NCI-H187 treated with DMSO at 0.1 percent for 48 hours (cell line): ENCODE results near the gene CCDC91.

ENCODE experiments used
- DNase-seq: peaks from one replicate; lab custom pipeline; 2025; lab: John Stamatoyannopoulos, UW

CCDC91 gene

GRCh38 chr12:28582672-28583376 is 392.6 kb downstream of the CCDC91 start:
- DNase-seq, result no peak

GRCh38 chr12:28583701-28584261 is 393.5 kb downstream of the CCDC91 start:
- DNase-seq, result no peak

DNA sequence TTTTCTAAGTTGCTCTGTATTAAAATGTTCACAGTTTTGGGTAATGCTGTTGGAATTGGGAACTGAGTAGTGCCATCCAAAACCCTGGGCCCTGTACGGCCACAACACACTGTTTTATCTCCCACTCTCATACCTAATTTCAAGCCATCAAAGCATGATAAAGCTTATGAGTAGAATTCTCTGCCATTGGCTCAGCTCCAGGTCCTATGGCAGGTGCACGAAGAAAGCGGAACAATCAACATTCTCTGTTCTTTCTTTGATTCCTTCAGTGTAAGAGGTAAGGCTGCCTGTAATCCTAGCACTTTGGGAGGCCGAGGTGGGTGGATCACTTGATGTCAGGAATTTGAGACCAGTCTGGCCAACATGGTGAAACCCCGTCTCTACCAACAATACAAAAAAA is 394.9 kb downstream of the CCDC91 start:
- DNase-seq, result no peak

- no peak for DNase-seq
Observed at GRCh38 chr12:28586481-28586880, 396.2 kb downstream of the CCDC91 start.

DNA sequence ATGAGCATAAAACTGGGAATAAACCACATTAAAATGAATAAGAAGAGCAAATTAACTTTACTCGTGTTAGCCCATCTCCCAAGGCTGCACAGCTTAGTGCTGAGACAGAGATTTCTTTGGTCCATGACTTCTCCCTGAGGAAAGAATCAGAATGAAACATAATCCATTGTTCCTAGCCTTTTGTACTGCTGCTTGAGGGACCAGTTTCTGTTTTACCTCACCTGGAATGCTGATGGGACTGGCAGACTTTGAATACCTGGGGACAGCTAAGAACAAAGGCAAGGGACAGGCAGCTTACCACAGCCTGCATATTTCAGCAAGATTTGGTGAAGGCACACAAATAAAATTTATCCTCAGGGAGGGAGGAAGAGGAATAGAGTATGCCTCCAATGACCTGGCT is 401.6 kb downstream of the CCDC91 start:
- DNase-seq, result no peak
